ENCODE data around the gene DELE1. TPM values are rescaled to one million over a fixed set of nuclear protein-coding genes. Genes with fewer than 3 reads are reported as not detected.
"Not testable (repeated sequence)": the region's sequence is repeated elsewhere in the genome, so short reads cannot be mapped to it uniquely, and the experiment has no call there.

The DELE1 gene
- total and polyA plus RNA-seq, 2 donors (not counting 1 experiment from before 2014, with no cell fraction given) = 38.6 to 40.5 TPM

- peak in 1 of 2 donors; percentile 17 for DNase-seq (ENCODE audit: low read depth in 2 of 2)
- no peaks in the 10 kb centered on the region for H3K36me3 ChIP-seq (ENCODE audit: control insufficient read depth, insufficient read depth, low read length)
- no peaks in the 10 kb centered on the region for H3K79me2 ChIP-seq (ENCODE audit: control insufficient read depth, insufficient read depth, low read length)
- TF ChIP-seq EZH2 (IDR thresholded peaks at IDR 0.05; ENCODE audit: low read length, missing control alignments) (no peak), CTCF (conservative IDR thresholded peaks at IDR 0.05 in 1 of 2, IDR thresholded peaks at IDR 0.05 in 1 of 2; ENCODE audit: low read depth in 1 of 2, low read length in 2 of 2) (no peak)
- no peak overlapping the region for H3K4me2 ChIP-seq (ENCODE audit: extremely low read depth, insufficient read depth, low read length)
- no peaks in the 10 kb centered on the region for H4K20me1 ChIP-seq (ENCODE audit: control insufficient read depth, extremely low read depth, insufficient read depth, low read length)
- H3K9ac ChIP-seq (ENCODE audit: insufficient read depth, low read length) = no peak overlapping the region
- no peaks in the 10 kb centered on the region for H3K9me3 ChIP-seq (ENCODE audit: control insufficient read depth, insufficient read depth, low read depth, low read length)
- H2AFZ ChIP-seq (ENCODE audit: low read length) = no peak overlapping the region
- peaks cover 29% of the 10 kb centered on the region for H3K27me3 ChIP-seq (ENCODE audit: control insufficient read depth, insufficient read depth, low read length)
- peaks cover 5% of the 10 kb centered on the region for H3K4me1 ChIP-seq (ENCODE audit: control insufficient read depth, extremely low read depth, insufficient read depth, low read length)
- no peak overlapping the region for H3K4me3 ChIP-seq (replicated peaks in 1 of 4; ENCODE audit: control extremely low read depth in 1 of 4, insufficient read depth in 1 of 4, low read depth in 3 of 4, low read length in 4 of 4)
- no peak overlapping the region for H3K27ac ChIP-seq (ENCODE audit: insufficient read depth, low read length)
Observed at GRCh38 chr5:141883184-141883891, 40.3 kb upstream of the DELE1 start.

- H3K4me1 ChIP-seq (ENCODE audit: control insufficient read depth, extremely low read depth, insufficient read depth, low read length) = peaks cover 1% of the 10 kb centered on the region
- no peaks in the 10 kb centered on the region for H3K36me3 ChIP-seq (ENCODE audit: control insufficient read depth, insufficient read depth, low read length)
- no peak overlapping the region for H3K4me2 ChIP-seq (ENCODE audit: extremely low read depth, insufficient read depth, low read length)
- H4K20me1 ChIP-seq (ENCODE audit: control insufficient read depth, extremely low read depth, insufficient read depth, low read length) = no peaks in the 10 kb centered on the region
- H3K27me3 ChIP-seq (ENCODE audit: control insufficient read depth, insufficient read depth, low read length) = peaks cover 29% of the 10 kb centered on the region
- TF ChIP-seq EZH2 (IDR thresholded peaks at IDR 0.05; ENCODE audit: low read length, missing control alignments) = no peak
- no peak for TF ChIP-seq CTCF (conservative IDR thresholded peaks at IDR 0.05 in 1 of 2, IDR thresholded peaks at IDR 0.05 in 1 of 2; ENCODE audit: low read depth in 1 of 2, low read length in 2 of 2)
- DNase-seq (ENCODE audit: low read depth in 2 of 2) = no peak
- no peaks in the 10 kb centered on the region for H3K9me3 ChIP-seq (ENCODE audit: control insufficient read depth, insufficient read depth, low read depth, low read length)
- no peak overlapping the region for H3K9ac ChIP-seq (ENCODE audit: insufficient read depth, low read length)
- H3K79me2 ChIP-seq (ENCODE audit: control insufficient read depth, insufficient read depth, low read length) = no peaks in the 10 kb centered on the region
- no peak overlapping the region for H3K27ac ChIP-seq (ENCODE audit: insufficient read depth, low read length)
- H2AFZ ChIP-seq (ENCODE audit: low read length) = no peak overlapping the region
- no peak overlapping the region for H3K4me3 ChIP-seq (replicated peaks in 1 of 4; ENCODE audit: control extremely low read depth in 1 of 4, insufficient read depth in 1 of 4, low read depth in 3 of 4, low read length in 4 of 4)
Observed at GRCh38 chr5:141883892-141884318, 39.8 kb upstream of the DELE1 start.

GRCh38 chr5:141889282-141889871 is 34.3 kb upstream of the DELE1 start:
- H3K79me2 ChIP-seq (ENCODE audit: control insufficient read depth, insufficient read depth, low read length) = no peaks in the 10 kb centered on the region
- H4K20me1 ChIP-seq (ENCODE audit: control insufficient read depth, extremely low read depth, insufficient read depth, low read length) = no peaks in the 10 kb centered on the region
- H3K27ac ChIP-seq (ENCODE audit: insufficient read depth, low read length) = no peak overlapping the region
- no peak overlapping the region for H3K9ac ChIP-seq (ENCODE audit: insufficient read depth, low read length)
- TF ChIP-seq EZH2 (IDR thresholded peaks at IDR 0.05; ENCODE audit: low read length, missing control alignments) = no peak
- TF ChIP-seq CTCF (conservative IDR thresholded peaks at IDR 0.05 in 1 of 2, IDR thresholded peaks at IDR 0.05 in 1 of 2; ENCODE audit: low read depth in 1 of 2, low read length in 2 of 2) = peak; percentile 39 to 51
- H3K4me2 ChIP-seq (ENCODE audit: extremely low read depth, insufficient read depth, low read length) = no peak overlapping the region
- H2AFZ ChIP-seq (ENCODE audit: low read length) = no peak overlapping the region
- H3K9me3 ChIP-seq (ENCODE audit: control insufficient read depth, insufficient read depth, low read depth, low read length) = no peaks in the 10 kb centered on the region
- no peaks in the 10 kb centered on the region for H3K36me3 ChIP-seq (ENCODE audit: control insufficient read depth, insufficient read depth, low read length)
- no peaks in the 10 kb centered on the region for H3K27me3 ChIP-seq (ENCODE audit: control insufficient read depth, insufficient read depth, low read length)
- no peak overlapping the region for H3K4me3 ChIP-seq (replicated peaks in 1 of 4; ENCODE audit: control extremely low read depth in 1 of 4, insufficient read depth in 1 of 4, low read depth in 3 of 4, low read length in 4 of 4)
- H3K4me1 ChIP-seq (ENCODE audit: control insufficient read depth, extremely low read depth, insufficient read depth, low read length) = no peaks in the 10 kb centered on the region
- peak in 1 of 2 donors; percentile 44 for DNase-seq (ENCODE audit: low read depth in 2 of 2)

- not testable (repeated sequence) for H3K4me1 ChIP-seq (ENCODE audit: control insufficient read depth, extremely low read depth, insufficient read depth, low read length); DNase-seq (ENCODE audit: low read depth in 2 of 2); H3K9me3 ChIP-seq (ENCODE audit: control insufficient read depth, insufficient read depth, low read depth, low read length); H3K27me3 ChIP-seq (ENCODE audit: control insufficient read depth, insufficient read depth, low read length); H4K20me1 ChIP-seq (ENCODE audit: control insufficient read depth, extremely low read depth, insufficient read depth, low read length); H3K4me2 ChIP-seq (ENCODE audit: extremely low read depth, insufficient read depth, low read length); H3K4me3 ChIP-seq (replicated peaks in 1 of 4; ENCODE audit: control extremely low read depth in 1 of 4, insufficient read depth in 1 of 4, low read depth in 3 of 4, low read length in 4 of 4); H2AFZ ChIP-seq (ENCODE audit: low read length); H3K36me3 ChIP-seq (ENCODE audit: control insufficient read depth, insufficient read depth, low read length); H3K9ac ChIP-seq (ENCODE audit: insufficient read depth, low read length); H3K79me2 ChIP-seq (ENCODE audit: control insufficient read depth, insufficient read depth, low read length); H3K27ac ChIP-seq (ENCODE audit: insufficient read depth, low read length)
Observed at GRCh38 chr5:141890429-141890828, 33.2 kb upstream of the DELE1 start.

Measured in fibroblast of lung (primary cell).